Testis (tissue), 3 donors: ENCODE results near the gene TENT5A. TPM values are rescaled to one million over a fixed set of nuclear protein-coding genes. Genes with fewer than 3 reads are reported as not detected.

ENCODE experiments used
- DNase-seq: peaks from one replicate; pipeline ENCODE4 v3.0.0-alpha.2; 2019
- H3K27ac ChIP-seq, 2 donors: fragments of 200-600 bp; sonication (generic); one replicate each; pipeline ENCODE4 v1.5.1; 2019
- H3K27me3 ChIP-seq: fragments of 200-600 bp; sonication (generic); one replicate; pipeline ENCODE4 v1.5.1; 2019
- H3K36me3 ChIP-seq: fragments of 200-600 bp; sonication (generic); one replicate; pipeline ENCODE4 v1.5.1; 2017; ENCODE audit warnings: low read depth; ENCODE audit errors: missing control alignments
- H3K4me1 ChIP-seq: fragments of 200-600 bp; sonication (generic); one replicate; pipeline ENCODE4 v1.5.1; 2019
- H3K4me3 ChIP-seq, 2 donors: fragments of 200-600 bp; sonication (generic); one replicate each; pipeline ENCODE4 v1.5.1; 2017 to 2019
- H3K9me3 ChIP-seq: fragments of 200-600 bp; sonication (generic); one replicate; pipeline ENCODE4 v1.5.1; 2017
- POLR2A ChIP-seq: fragments of 450-650 bp; IDR thresholded peaks from one replicate; pipeline ENCODE4 v1.6.1; 2017; ENCODE audit warnings: antibody characterized with exemption, mild to moderate bottlenecking, moderate library complexity
- WGBS, 2 donors: methylation state at CpG; one replicate each; pipeline ENCODE4 v1.1.5; 2018; 5-methylcytosine and 5-hydroxymethylcytosine counted together
- intact Hi-C: fragments of 100-400 bp; cut with DNase I; formaldehyde crosslinking; loops from one replicate; pipeline ENCODE4 v1.15.1; 2023; ENCODE audit warnings: low total_unique reads
- polyA plus RNA-seq: library from polyadenylated mRNA; stranded (reverse); fragments of 350-450 nt; fragmentation: Illumina TruSeq; extraction: RNeasy Lipid Tissue Mini Kit (QIAGEN cat#74804); gene quantifications from one replicate; pipeline ENCODE4 v1.2.3, GENCODE V29; 2014; ENCODE audit warnings: low read depth, low replicate concordance; ENCODE audit not compliant: insufficient read depth
- total RNA-seq, 2 donors: library from RNA; depleted of rRNA; stranded (reverse); fragments of >200 nt; gene quantifications; one replicate each; pipeline ENCODE4 v1.2.3, GENCODE V29; 2016
- TF ChIP-seq, protein P1 (sequence below), 3 experiments: fragments of 450-650 bp in 2 of 3; fragments of 200-600 bp in 1 of 3; sonication (generic) in 1 of 3; IDR thresholded peaks; one replicate each; pipeline ENCODE4 v1.5.1; 2016 to 2019; ENCODE audit warnings: antibody characterized with exemption in 3 of 3, mild to moderate bottlenecking in 2 of 3, moderate library complexity in 1 of 3

Gene TENT5A
- total and polyA plus RNA-seq, 3 donors from 2014 or later = 7.0 to 9.2 (median 9.2) TPM

DNA sequence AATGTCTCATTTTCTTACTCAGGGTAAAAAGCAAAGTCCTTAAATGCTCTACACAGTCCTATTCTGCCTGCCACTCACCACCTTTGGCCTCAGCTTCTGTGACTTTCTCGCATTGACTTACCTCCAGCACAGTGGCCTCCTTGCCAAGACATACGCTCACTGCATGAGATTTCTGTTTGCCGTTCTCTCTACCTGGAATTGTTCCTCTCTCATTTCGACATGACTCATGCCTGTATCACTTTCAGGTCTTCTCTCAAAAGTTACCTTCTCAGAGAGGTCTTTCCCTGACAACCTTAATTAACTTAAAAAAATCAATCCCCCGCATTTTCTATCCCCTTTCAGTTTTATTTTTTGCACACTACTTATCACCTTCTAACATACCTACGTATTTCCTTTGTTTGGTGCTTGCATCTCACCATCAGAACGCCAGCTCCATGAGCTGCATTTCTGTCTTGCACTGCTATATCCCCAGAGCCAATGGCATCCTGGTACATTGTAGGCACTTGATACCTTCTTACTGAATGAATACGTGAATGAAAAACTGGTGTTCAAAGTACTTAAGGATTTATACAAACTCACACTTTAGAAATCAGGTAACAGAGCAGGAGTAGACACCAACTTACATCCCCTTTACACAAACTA is 24.5 kb downstream of the TENT5A start:
- intact Hi-C loops = no loop called here

DNA sequence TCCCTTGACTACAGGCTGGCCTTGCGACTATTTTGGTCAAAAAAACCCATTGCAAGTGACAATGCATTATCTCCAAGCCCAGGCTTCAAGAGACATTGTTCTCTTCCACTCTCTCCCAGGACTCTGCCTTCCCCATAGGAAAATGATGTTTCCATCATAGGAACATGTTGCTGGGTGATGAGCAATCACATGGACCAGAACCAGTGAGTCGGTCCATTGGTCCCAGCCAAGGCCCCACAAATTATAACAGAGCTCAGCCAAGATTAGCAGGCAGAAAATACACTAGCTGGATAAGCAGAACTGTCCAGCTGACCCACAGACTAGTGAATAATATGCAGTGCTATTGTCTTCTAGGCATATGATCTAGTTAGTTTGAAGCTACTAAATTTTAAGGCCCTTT is 27.4 kb downstream of the TENT5A start:
- TF ChIP-seq, protein P1, sequence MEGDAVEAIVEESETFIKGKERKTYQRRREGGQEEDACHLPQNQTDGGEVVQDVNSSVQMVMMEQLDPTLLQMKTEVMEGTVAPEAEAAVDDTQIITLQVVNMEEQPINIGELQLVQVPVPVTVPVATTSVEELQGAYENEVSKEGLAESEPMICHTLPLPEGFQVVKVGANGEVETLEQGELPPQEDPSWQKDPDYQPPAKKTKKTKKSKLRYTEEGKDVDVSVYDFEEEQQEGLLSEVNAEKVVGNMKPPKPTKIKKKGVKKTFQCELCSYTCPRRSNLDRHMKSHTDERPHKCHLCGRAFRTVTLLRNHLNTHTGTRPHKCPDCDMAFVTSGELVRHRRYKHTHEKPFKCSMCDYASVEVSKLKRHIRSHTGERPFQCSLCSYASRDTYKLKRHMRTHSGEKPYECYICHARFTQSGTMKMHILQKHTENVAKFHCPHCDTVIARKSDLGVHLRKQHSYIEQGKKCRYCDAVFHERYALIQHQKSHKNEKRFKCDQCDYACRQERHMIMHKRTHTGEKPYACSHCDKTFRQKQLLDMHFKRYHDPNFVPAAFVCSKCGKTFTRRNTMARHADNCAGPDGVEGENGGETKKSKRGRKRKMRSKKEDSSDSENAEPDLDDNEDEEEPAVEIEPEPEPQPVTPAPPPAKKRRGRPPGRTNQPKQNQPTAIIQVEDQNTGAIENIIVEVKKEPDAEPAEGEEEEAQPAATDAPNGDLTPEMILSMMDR (IDR thresholded peaks at IDR 0.05) = no peak
- TF ChIP-seq POLR2A = no peak
- WGBS, 2 donors = 86 to 89% methylated on average over 2 of the region's 2 CpGs

More for the DNA sequence above, 24.5 kb downstream of the TENT5A start:
- no peaks in the 10 kb centered on the region for H3K36me3 ChIP-seq
- H3K27ac ChIP-seq = no peak overlapping the region
- no peaks in the 10 kb centered on the region for H3K4me1 ChIP-seq
- WGBS, 2 donors = 86 to 90% methylated on average over 8 of the region's 8 CpGs
- H3K4me3 ChIP-seq = no peak overlapping the region
- no peak for DNase-seq
- no peaks in the 10 kb centered on the region for H3K9me3 ChIP-seq
- no peaks in the 10 kb centered on the region for H3K27me3 ChIP-seq
- TF ChIP-seq, protein P1 (IDR thresholded peaks at IDR 0.05) = no peak
- TF ChIP-seq POLR2A = no peak

DNA sequence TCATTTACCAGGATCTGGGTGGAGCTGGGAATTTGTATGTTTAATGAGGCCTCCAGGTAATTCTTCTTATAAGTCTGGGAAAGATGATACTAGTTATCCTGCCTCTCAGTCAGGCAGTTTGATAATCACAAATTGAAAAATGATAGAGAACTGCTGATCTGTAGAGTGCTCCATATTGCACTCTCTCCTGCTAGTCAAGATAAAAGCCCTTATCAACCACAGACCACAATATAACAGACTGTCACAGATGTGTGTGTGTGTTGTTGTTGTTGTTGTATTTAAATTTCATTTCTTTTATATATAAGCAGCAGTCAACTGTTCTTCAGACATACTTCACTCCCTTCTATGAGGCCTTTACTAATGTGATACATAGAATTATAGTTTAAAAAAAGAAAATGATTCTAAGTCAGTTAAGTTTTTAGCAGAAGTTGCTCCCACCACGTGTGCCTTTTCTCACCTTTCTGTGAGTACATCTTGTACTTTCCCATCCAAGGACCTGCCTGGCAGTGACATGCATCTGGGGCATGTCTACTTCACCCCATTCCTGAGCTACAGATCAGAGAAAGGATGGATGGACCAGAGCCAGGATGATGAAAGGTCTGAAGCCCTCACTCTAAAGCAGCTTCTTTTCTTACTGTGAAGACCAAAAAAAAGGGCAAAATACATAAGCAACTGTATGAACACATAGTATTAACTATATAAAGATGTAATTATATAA is 29.8 kb downstream of the TENT5A start:
- Histone ChIP-seq H3K9me3 (no peaks in the 10 kb centered on the region), H3K27me3 (no peaks in the 10 kb centered on the region), H3K27ac (no peak overlapping the region), H3K4me1 (no peaks in the 10 kb centered on the region), H3K4me3 (no peak overlapping the region), H3K36me3 (no peaks in the 10 kb centered on the region)
- TF ChIP-seq POLR2A = no peak
- TF ChIP-seq, protein P1 (IDR thresholded peaks at IDR 0.05) = no peak
- no peak for DNase-seq
- intact Hi-C loops = no loop called here
- 68 to 74% methylated on average over 1 of the region's 1 CpG for WGBS, 2 donors

More for the DNA sequence above, 27.4 kb downstream of the TENT5A start:
- intact Hi-C loops = no loop called here
- Histone ChIP-seq H3K9me3 (no peaks in the 10 kb centered on the region), H3K36me3 (no peaks in the 10 kb centered on the region), H3K4me3 (no peak overlapping the region), H3K27ac (no peak overlapping the region), H3K4me1 (no peaks in the 10 kb centered on the region), H3K27me3 (no peaks in the 10 kb centered on the region)
- no peak for DNase-seq

DNA sequence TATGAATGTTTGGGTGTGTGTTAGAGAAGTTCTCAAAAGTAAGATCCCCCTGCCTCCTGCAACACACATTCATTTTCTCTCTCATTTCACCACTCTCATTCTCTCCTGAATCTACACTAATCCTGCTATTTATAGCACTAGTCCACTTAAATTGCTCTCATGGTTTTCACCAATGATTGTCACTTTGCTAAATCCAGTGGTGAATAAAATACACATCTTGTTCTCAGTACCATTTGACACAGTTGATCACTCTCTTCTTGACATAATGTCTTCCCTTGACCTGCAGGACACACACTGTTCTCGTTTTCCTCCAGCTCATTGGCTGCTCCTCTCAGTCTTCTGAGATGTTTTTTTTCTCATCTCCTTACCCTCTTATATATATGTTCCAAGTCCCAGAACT is 32.1 kb downstream of the TENT5A start:
- 46 to 73% methylated on average over 1 of the region's 1 CpG for WGBS, 2 donors
- intact Hi-C loops = no loop called here
- no peaks in the 10 kb centered on the region for H3K27me3 ChIP-seq

More for the DNA sequence above, 32.1 kb downstream of the TENT5A start:
- no peak for DNase-seq
- H3K27ac ChIP-seq = no peak overlapping the region
- H3K36me3 ChIP-seq = no peaks in the 10 kb centered on the region
- no peaks in the 10 kb centered on the region for H3K9me3 ChIP-seq
- TF ChIP-seq, protein P1 (IDR thresholded peaks at IDR 0.05) = no peak
- H3K4me1 ChIP-seq = no peaks in the 10 kb centered on the region
- H3K4me3 ChIP-seq = no peak overlapping the region
